ENCODE measurements around the gene TBC1D22B.
"Not testable (repeated sequence)": the region's sequence is repeated elsewhere in the genome, so short reads cannot be mapped to it uniquely, and the experiment has no call there.

The TBC1D22B gene

GRCh38 chr6:37303891-37304503 lies 46.4 kb downstream of the TBC1D22B start:
- peak; percentile 64 for DNase-seq (ENCODE audit: low spot score)

- DNase-seq (ENCODE audit: low spot score): no peak
Measured at GRCh38 chr6:37304766-37305165, 47.2 kb downstream of the TBC1D22B start.

GRCh38 chr6:37305841-37306425 lies 48.4 kb downstream of the TBC1D22B start:
- no peak for DNase-seq (ENCODE audit: low spot score)

- no peak for DNase-seq (ENCODE audit: low spot score)
Measured at GRCh38 chr6:37306624-37307222, 49.2 kb downstream of the TBC1D22B start.

GRCh38 chr6:37307484-37307883 lies 49.9 kb downstream of the TBC1D22B start:
- not testable (repeated sequence) for DNase-seq (ENCODE audit: low spot score)

GRCh38 chr6:37308069-37308815 lies 50.7 kb downstream of the TBC1D22B start:
- no peak for DNase-seq (ENCODE audit: low spot score)

- DNase-seq (ENCODE audit: low spot score): no peak
Measured at GRCh38 chr6:37309046-37309445, 51.5 kb downstream of the TBC1D22B start.

GRCh38 chr6:37309692-37310091 lies 52.1 kb downstream of the TBC1D22B start:
- DNase-seq (ENCODE audit: low spot score): no peak

GRCh38 chr6:37310966-37311365 lies 53.4 kb downstream of the TBC1D22B start:
- DNase-seq (ENCODE audit: low spot score): no peak

- no peak for DNase-seq (ENCODE audit: low spot score)
Measured at GRCh38 chr6:37311741-37312473, 54.3 kb downstream of the TBC1D22B start.

- no peak for DNase-seq (ENCODE audit: low spot score)
Measured at GRCh38 chr6:37313723-37314486, 56.3 kb downstream of the TBC1D22B start.

GRCh38 chr6:37314487-37315156 lies 57.0 kb downstream of the TBC1D22B start:
- DNase-seq (ENCODE audit: low spot score): peak; percentile 52

GRCh38 chr6:37315157-37315515 lies 57.6 kb downstream of the TBC1D22B start:
- DNase-seq (ENCODE audit: low spot score): no peak

GRCh38 chr6:37316071-37316470 lies 58.5 kb downstream of the TBC1D22B start:
- no peak for DNase-seq (ENCODE audit: low spot score)

GRCh38 chr6:37317312-37318038 lies 59.9 kb downstream of the TBC1D22B start:
- DNase-seq (ENCODE audit: low spot score): no peak

GRCh38 chr6:37319156-37319555 lies 61.6 kb downstream of the TBC1D22B start:
- no peak for DNase-seq (ENCODE audit: low spot score)

- no peak for DNase-seq (ENCODE audit: low spot score)
Measured at GRCh38 chr6:37319856-37320480, 62.4 kb downstream of the TBC1D22B start.

GRCh38 chr6:37320646-37321045 lies 63.1 kb downstream of the TBC1D22B start:
- DNase-seq (ENCODE audit: low spot score): no peak

- DNase-seq (ENCODE audit: low spot score): no peak
Measured at GRCh38 chr6:37321101-37321500, 63.5 kb downstream of the TBC1D22B start.
